IMR-90 (cell line): ENCODE data around the gene TFEB.

Experiments
- CEBPB ChIP-seq: IDR thresholded peaks from 2 replicates; pipeline ENCODE4 v1.6.1; 2012; ENCODE audit warnings: low read depth, low read length, improper control_type of control experiment
- MAFK ChIP-seq: IDR thresholded peaks from 2 replicates; pipeline ENCODE4 v1.6.1; 2012; ENCODE audit warnings: low read depth, low read length, improper control_type of control experiment
- MXI1 ChIP-seq: IDR thresholded peaks from 2 replicates; pipeline ENCODE4 v1.6.1; 2012; ENCODE audit warnings: low read depth, mild to moderate bottlenecking, low read length, moderate library complexity, borderline replicate concordance
- NFE2L2 ChIP-seq: fragments of 150-350 bp; IDR thresholded peaks from 2 replicates; pipeline ENCODE4 v1.6.1; 2016; ENCODE audit warnings: low read depth, mild to moderate bottlenecking, low read length
- POLR2A ChIP-seq: IDR thresholded peaks from 2 replicates; pipeline ENCODE4 v1.6.1; 2012; ENCODE audit warnings: mild to moderate bottlenecking, low read depth, low read length
- RAD21 ChIP-seq: IDR thresholded peaks from 2 replicates; pipeline ENCODE4 v1.6.1; 2012; ENCODE audit warnings: low read length, improper control_type of control experiment
- RFX5 ChIP-seq: IDR thresholded peaks from 2 replicates; pipeline ENCODE4 v1.8.0; 2012; ENCODE audit warnings: low read depth, mild to moderate bottlenecking, low read length, moderate library complexity
- SMC3 ChIP-seq: fragments of 150-350 bp; IDR thresholded peaks from 2 replicates; pipeline ENCODE4 v1.6.1; 2016; ENCODE audit warnings: low read depth, mild to moderate bottlenecking, antibody characterized with exemption, low read length, moderate library complexity
- USF2 ChIP-seq: fragments of 150-350 bp; IDR thresholded peaks from 2 replicates; pipeline ENCODE4 v1.6.1; 2017; ENCODE audit warnings: mild to moderate bottlenecking, antibody characterized with exemption, low read length, low read depth
- TF ChIP-seq, protein P1 (sequence below): conservative IDR thresholded peaks from 2 replicates; pipeline ENCODE4 v1.5.1; 2012; ENCODE audit warnings: mild to moderate bottlenecking, low read depth, low read length, improper control_type of control experiment

DNA sequence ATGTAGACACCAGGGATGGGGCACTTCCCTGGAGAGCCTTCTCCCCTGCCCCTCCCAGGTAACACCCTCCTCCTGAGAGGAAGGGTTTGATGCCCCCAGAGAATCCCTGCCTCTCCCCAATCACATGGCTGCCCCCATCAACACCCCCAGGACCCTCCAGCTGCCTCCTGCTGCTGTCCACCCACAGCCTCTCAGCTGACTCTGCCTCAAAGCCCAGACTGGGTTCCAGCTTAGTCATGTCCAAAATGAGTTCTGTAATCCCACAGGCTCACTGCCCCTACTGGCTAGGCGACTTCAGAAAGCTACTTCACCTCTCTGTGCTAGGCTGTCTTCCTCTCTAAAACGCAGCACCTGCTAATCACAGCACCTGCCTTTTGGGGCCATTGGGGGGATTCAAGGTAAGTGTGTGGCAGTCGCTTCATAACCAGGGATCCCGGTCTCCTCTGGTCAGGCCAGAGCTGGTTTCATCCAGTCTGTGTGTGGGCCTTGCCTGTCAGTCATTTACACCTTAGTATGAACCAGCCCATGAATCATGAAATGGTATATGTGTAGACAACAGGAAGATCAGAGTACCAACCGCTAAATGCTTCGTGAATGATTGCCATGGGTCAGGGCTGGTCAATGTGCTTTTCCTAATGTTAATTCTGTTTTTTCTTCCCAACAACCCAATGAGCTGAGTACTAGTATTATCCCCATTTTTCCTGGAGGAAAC, 40.4 kb downstream of the TFEB start:
- TF ChIP-seq, protein P1, sequence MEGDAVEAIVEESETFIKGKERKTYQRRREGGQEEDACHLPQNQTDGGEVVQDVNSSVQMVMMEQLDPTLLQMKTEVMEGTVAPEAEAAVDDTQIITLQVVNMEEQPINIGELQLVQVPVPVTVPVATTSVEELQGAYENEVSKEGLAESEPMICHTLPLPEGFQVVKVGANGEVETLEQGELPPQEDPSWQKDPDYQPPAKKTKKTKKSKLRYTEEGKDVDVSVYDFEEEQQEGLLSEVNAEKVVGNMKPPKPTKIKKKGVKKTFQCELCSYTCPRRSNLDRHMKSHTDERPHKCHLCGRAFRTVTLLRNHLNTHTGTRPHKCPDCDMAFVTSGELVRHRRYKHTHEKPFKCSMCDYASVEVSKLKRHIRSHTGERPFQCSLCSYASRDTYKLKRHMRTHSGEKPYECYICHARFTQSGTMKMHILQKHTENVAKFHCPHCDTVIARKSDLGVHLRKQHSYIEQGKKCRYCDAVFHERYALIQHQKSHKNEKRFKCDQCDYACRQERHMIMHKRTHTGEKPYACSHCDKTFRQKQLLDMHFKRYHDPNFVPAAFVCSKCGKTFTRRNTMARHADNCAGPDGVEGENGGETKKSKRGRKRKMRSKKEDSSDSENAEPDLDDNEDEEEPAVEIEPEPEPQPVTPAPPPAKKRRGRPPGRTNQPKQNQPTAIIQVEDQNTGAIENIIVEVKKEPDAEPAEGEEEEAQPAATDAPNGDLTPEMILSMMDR, result no peak
- no peak for TF ChIP-seq RAD21
- TF ChIP-seq RFX5, result no peak
- TF ChIP-seq POLR2A, result no peak
- TF ChIP-seq CEBPB, result no peak
- no peak for TF ChIP-seq MXI1
- no peak for TF ChIP-seq MAFK
- TF ChIP-seq SMC3, result no peak
- TF ChIP-seq NFE2L2, result no peak
- no peak for TF ChIP-seq USF2
